Renal pelvis (tissue), 4 donors: Measurements from ENCODE around the gene HLA-F. TPM values are rescaled to one million over a fixed set of nuclear protein-coding genes. Genes with fewer than 3 reads are reported as not detected.

ENCODE experiments used
- DNase-seq: peaks from one replicate; pipeline ENCODE4 v3.0.0-alpha.2; 2013
- polyA plus RNA-seq, 3 donors: library from polyadenylated mRNA; unstranded; fragments of 120-200 nt; gene quantifications; one replicate each; pipeline ENCODE4 v1.2.1, GENCODE V29; 2013; ENCODE audit not compliant: insufficient read length in 3 of 3

Gene HLA-F
- polyA plus RNA-seq, 3 donors: 4.2 to 6.3 (median 4.6) TPM

DNA sequence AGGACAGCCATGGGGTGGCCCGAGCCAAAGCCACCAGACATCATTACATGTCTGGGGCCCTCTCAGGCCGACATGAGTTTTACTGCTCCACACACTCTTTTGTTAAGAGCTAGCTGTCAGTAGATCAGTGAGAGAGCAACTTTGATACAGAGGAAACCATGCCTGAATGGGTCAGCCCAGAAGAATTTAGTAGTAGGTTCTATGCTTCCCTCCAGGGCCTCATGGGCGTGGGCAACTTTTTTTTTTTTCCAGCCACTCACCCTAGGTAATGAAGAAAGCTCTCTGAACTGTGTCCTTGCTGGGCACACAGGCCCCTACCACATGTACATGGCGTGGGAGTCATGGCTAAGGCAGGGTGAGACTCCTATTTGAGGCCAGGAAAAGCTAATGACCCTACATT, 38.8 kb downstream of the HLA-F start:
- DNase-seq: no peak

DNA sequence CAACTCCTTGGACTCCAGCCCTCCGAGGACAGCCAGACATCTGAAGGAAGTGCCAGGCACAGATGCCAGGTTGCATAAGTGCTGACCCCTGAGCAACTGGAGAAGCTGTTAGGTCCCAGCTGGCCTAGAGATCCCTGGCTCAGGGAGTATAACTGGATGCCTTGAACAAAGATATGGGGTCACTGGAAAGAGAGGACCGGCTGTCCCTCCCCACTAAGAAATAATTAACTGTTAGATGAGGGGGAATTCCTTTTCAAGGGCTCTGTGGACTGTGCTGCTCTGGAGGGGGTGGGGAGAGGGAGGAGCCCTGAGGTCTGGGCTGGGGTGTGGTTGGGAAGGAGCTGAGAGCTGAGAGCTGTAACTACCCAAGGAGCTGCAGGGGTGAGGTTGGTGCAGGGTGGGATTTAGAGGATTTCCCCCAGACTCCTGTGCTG, 39.6 kb downstream of the HLA-F start:
- no peak for DNase-seq

DNA sequence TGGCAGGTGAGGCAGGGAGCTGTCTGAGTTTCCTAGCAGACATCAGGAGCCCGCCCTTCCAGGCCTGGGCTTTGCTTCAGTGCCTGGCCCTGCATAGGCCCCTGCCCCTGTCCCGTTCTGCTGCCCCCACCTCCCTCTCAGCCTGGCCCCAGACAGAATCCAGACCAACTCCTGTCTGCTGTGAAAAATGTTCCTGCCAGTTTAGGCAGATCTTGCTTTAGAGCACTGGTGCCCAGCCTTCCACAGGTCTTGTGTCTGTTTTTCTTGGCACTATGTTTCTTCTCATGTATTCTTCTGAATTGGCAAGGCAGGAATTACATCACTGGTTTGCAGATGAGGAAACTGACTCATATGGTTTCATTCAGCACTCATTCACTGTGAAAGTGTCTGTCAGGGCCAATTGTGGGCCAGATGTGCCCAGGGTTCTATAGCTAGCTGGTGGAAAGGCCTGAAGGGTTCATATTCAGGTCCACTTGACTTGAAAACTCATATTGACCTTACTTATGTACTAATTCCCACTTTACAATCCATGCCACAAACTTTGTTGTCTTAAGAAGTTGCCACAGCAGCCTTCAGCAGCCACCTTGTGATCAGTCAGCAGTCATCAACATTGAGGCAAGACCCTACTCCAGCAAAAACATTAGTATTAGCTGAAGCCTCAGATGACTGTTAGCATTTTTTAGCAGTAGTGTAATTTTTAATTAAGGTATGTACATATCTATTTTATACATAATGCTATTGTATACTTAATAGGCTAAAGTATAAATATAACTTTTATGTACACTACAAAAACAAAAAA, 40.5 kb downstream of the HLA-F start:
- DNase-seq: no peak

DNA sequence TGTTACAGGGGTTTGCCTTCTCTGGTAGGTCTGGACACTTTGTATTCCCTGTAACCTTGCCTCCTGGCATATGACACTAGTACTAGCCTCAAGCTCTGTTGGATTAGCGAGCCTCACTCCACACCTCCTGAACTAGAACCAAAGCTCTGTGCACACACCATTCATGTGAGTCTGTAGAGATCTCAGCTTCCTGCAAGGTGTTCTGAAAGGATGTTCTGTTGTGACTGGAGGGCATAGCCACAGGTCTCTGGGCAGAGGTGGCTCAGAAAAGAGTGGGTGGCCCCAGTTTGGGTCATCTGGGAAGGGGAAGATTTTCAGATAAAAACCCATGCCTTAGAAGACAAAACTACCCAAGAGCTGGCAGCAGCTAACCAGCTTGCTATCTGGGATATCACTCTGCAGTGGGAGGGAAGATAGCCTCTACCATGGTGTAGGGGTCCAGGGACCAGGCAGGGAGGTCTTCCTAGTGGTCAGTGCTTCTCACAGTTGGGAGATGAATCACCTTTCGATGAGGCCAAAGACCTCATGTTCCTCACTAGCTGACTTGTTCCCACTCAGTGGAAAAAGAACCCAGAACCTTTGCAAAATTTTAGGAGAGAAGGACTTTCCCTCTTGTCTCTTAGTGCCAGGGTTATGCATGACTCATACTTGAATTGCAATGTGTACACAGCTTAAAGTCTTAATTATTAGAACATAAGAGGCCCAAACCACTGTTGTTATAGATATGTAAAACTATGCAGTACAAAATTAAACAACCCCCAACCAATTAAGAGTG, 41.4 kb downstream of the HLA-F start:
- no peak for DNase-seq

DNA sequence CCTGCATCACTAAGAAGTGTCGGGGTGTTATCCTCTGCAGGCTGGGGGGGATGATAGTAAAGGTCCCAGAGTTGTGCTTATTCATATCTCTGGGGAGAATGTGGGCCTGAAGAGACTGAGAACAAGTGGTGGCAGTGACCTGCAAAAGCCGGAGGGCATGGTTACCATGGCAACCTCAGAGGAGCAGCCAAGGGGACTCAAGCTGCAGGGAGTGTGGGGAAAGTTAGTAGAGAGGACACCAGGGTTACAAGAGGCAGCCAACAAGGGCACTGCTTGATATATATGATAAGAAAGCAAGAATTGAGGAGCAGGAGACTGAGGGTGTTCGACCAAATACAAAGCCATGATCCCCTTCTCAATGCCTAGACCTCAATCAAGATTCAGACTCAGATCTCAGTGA, 46.1 kb downstream of the HLA-F start:
- peak; percentile 39 for DNase-seq

DNA sequence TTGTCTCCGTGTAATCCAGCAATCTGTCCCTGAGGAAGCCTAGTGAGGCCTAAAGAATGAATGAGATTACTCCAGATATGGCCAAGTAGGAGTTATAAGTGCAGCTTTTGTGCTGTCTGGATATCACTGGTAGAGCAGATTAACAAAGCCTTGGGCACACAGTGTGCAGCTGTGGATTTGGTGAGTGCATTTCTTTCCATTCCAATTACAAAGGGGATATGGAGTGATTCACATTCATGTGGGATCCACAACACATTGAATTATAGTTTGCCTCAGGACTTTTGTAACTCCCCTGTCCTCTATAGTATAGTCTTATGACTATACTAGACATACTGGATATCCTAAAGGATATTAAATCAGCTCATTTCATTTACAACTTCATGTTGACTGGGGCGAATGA, 47.1 kb downstream of the HLA-F start:
- DNase-seq: no peak

DNA sequence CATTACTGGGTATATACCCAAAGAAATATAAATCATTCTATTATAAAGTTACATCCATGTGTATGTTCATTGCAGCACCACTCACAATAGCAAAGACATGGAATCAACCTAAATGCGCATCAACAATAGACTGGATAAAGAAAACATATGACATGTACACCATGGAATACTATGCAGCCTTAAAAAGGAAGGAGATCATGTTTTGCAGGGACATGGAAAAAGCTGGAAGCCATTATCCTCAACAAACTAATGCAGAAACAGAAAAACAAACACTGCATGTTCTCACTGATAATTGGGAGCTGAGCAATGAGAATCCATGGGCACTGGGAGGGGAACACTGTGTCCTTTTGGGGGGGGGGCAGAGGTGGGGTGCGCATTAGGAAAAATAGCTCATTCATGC, 53.5 kb downstream of the HLA-F start:
- DNase-seq: no peak

Other genes with a start within 250 kb of the HLA-F start
- gene MAS1L, start 235.5 kb upstream of the HLA-F start, polyA plus RNA-seq: not detected
- 1 to 10 TPM in 1 of 3 donors, under 1 TPM in 2; 0.69 to 1.1 (median 0.70) TPM for gene UBD, start 163.7 kb upstream of the HLA-F start, polyA plus RNA-seq
- under 1 TPM; 0.13 to 0.22 (median 0.16) TPM for gene OR2H2, start 138.3 kb upstream of the HLA-F start, polyA plus RNA-seq
- gene GABBR1, start 90.3 kb upstream of the HLA-F start, polyA plus RNA-seq: 10 to 100 TPM; 56.9 to 94.6 (median 89.2) TPM
- under 1 TPM in 1 of 3 donors, not detected in 2; 0.51 TPM for gene MOG, start 66.3 kb upstream of the HLA-F start, polyA plus RNA-seq
- gene ZFP57, start 42.3 kb upstream of the HLA-F start, polyA plus RNA-seq: under 1 TPM in 2 of 3 donors, not detected in 1; 0.21 to 0.23 TPM
- gene HLA-G, start 104.4 kb downstream of the HLA-F start, polyA plus RNA-seq: 1 to 10 TPM; 2.2 to 6.7 (median 5.7) TPM
- gene HLA-A, start 219.1 kb downstream of the HLA-F start, polyA plus RNA-seq: 100 to 1,000 TPM; 177 to 196 (median 179) TPM